Measurements from ENCODE around the gene CCNY. TPM values are rescaled to one million over a fixed set of nuclear protein-coding genes. Genes with fewer than 3 reads are reported as not detected.

CCNY gene
- total RNA-seq, 1 experiment from 2014 or later = 122 TPM

DNA sequence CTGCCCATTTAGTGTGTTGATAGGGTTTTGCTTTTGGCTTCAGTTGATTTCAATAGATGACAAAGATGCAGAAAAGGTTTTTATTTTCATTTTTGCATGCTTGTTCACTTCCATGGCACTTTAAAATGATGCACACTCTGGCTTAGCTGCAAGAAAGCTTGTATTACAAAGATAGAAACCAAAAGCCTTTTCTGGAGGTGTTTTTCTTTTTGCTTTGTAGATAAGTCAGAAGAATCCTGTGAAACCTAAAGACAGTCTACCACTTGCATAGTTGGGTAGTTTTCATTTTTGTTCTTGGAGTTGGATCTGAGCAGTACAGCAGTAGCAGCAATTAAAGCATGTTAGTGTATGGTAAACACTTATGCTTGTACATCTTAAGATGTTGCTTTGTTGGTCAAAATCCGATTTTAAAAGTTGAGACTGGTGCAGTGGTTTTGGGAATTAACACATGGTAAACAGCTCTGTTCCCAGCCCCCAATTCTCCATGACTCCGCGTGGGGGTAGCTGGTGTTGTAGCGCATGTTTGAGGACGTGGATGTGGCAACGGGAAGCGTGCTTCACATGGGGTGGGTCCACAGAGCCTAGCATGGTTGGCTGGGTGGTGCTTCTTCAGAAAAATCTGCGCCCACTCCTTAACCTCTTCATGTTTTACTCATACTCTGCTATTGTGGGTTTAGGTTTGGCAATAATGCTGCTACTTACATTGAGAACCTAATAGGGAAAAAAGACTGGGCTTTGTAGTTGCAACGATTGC, 19.8 kb downstream of the CCNY start:
- no TSS peak for BruUV-seq (replicated peaks)

DNA sequence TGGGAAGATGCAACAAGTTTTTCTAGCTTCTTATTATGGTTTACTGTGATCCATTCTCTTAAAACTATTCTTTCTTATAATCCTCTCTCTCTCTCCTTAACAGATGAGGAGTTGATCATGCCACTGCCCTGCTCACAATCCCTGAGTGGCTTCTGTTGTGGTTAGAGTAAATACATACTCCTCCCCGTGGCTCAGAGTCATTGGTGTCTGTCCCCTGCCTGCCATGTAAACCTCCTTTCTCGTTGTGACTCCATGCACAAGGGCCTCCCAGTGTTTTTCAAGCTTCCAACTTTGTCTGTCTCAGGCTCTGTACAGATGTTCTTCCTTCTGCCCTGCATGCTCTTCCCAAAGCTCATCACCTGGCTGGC, 20.4 kb downstream of the CCNY start:
- H3K4me1 ChIP-seq = peaks cover 9% of the 10 kb centered on the region
- ChIA-PET POLR2A (no interaction called here), CTCF (no interaction called here)
- H3K9me3 ChIP-seq = no peaks in the 10 kb centered on the region
- intact Hi-C loops (cut with micrococcal nuclease; ENCODE audit: unreplicated experiment) = no loop called here
- H3K36me3 Mint-ChIP-seq (ENCODE audit: insufficient read depth, unreplicated experiment) = peaks cover 13% of the 10 kb centered on the region
- no peak for DNase-seq
- BruUV-seq (replicated peaks) = no TSS peak
- no peak overlapping the region for H3K27ac Mint-ChIP-seq (ENCODE audit: unreplicated experiment)
- H3K4me3 ChIP-seq (ENCODE audit: low read depth, low read length) = no peak overlapping the region
- no peaks in the 10 kb centered on the region for H3K27me3 ChIP-seq (replicated peaks; ENCODE audit: control insufficient read depth, insufficient read depth, low read length)
- H3K9me3 Mint-ChIP-seq (ENCODE audit: unreplicated experiment) = no peaks in the 10 kb centered on the region
- H3K4me1 Mint-ChIP-seq (ENCODE audit: low read depth, unreplicated experiment) = peaks cover 11% of the 10 kb centered on the region
- H3K36me3 ChIP-seq (ENCODE audit: control insufficient read depth, insufficient read depth, low read length) = no peaks in the 10 kb centered on the region
- no peak overlapping the region for H3K4me3 Mint-ChIP-seq (ENCODE audit: unreplicated experiment)
- TF ChIP-seq, protein P1, sequence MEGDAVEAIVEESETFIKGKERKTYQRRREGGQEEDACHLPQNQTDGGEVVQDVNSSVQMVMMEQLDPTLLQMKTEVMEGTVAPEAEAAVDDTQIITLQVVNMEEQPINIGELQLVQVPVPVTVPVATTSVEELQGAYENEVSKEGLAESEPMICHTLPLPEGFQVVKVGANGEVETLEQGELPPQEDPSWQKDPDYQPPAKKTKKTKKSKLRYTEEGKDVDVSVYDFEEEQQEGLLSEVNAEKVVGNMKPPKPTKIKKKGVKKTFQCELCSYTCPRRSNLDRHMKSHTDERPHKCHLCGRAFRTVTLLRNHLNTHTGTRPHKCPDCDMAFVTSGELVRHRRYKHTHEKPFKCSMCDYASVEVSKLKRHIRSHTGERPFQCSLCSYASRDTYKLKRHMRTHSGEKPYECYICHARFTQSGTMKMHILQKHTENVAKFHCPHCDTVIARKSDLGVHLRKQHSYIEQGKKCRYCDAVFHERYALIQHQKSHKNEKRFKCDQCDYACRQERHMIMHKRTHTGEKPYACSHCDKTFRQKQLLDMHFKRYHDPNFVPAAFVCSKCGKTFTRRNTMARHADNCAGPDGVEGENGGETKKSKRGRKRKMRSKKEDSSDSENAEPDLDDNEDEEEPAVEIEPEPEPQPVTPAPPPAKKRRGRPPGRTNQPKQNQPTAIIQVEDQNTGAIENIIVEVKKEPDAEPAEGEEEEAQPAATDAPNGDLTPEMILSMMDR (IDR thresholded peaks at IDR 0.05; ENCODE audit: insufficient read depth in 1 of 2, low read depth in 1 of 2, low read length in 1 of 2, severe bottlenecking in 1 of 2, unreplicated experiment in 1 of 2) = no peak
- no peaks in the 10 kb centered on the region for H3K27me3 Mint-ChIP-seq (ENCODE audit: insufficient read depth, unreplicated experiment)

More for the DNA sequence above, 19.8 kb downstream of the CCNY start:
- Histone ChIP-seq H3K27me3 (replicated peaks; ENCODE audit: control insufficient read depth, insufficient read depth, low read length) (no peaks in the 10 kb centered on the region), H3K4me3 (ENCODE audit: low read depth, low read length) (no peak overlapping the region), H3K36me3 (ENCODE audit: control insufficient read depth, insufficient read depth, low read length) (no peaks in the 10 kb centered on the region), H3K4me1 (peaks cover 14% of the 10 kb centered on the region), H3K9me3 (no peaks in the 10 kb centered on the region)
- no peak for DNase-seq
- H3K27me3 Mint-ChIP-seq (ENCODE audit: insufficient read depth, unreplicated experiment) = no peaks in the 10 kb centered on the region
- peaks cover 13% of the 10 kb centered on the region for H3K36me3 Mint-ChIP-seq (ENCODE audit: insufficient read depth, unreplicated experiment)
- intact Hi-C loops (cut with micrococcal nuclease; ENCODE audit: unreplicated experiment) = no loop called here
- no peak overlapping the region for H3K4me3 Mint-ChIP-seq (ENCODE audit: unreplicated experiment)
- H3K27ac Mint-ChIP-seq (ENCODE audit: unreplicated experiment) = no peak overlapping the region
- ChIA-PET CTCF (no interaction called here), POLR2A (interaction anchor here (0.6 kb wide), 1 partner anchor 116 kb away, joined by 3 read pairs; no protein-coding TSS in a partner anchor)
- no peaks in the 10 kb centered on the region for H3K9me3 Mint-ChIP-seq (ENCODE audit: unreplicated experiment)
- H3K4me1 Mint-ChIP-seq (ENCODE audit: low read depth, unreplicated experiment) = peaks cover 14% of the 10 kb centered on the region
- TF ChIP-seq, protein P1 (IDR thresholded peaks at IDR 0.05; ENCODE audit: insufficient read depth in 1 of 2, low read depth in 1 of 2, low read length in 1 of 2, severe bottlenecking in 1 of 2, unreplicated experiment in 1 of 2) = no peak

GRCh38 chr10:35359056-35359455, 22.7 kb downstream of the CCNY start:
- H3K36me3 ChIP-seq (ENCODE audit: control insufficient read depth, insufficient read depth, low read length) = no peaks in the 10 kb centered on the region; the same call in 1 of the 2 replicates
- Mint-ChIP-seq H3K4me1 (ENCODE audit: low read depth, unreplicated experiment) (peaks cover 19% of the 10 kb centered on the region), H3K27me3 (ENCODE audit: insufficient read depth, unreplicated experiment) (no peaks in the 10 kb centered on the region), H3K27ac (ENCODE audit: unreplicated experiment) (no peak overlapping the region), H3K36me3 (ENCODE audit: insufficient read depth, unreplicated experiment) (peaks cover 12% of the 10 kb centered on the region), H3K4me3 (ENCODE audit: unreplicated experiment) (no peak overlapping the region), H3K9me3 (ENCODE audit: unreplicated experiment) (no peaks in the 10 kb centered on the region)
- no TSS peak for BruUV-seq (replicated peaks)
- no peak overlapping the region for H3K4me3 ChIP-seq (ENCODE audit: low read depth, low read length)
- intact Hi-C loops (cut with micrococcal nuclease; ENCODE audit: unreplicated experiment) = no loop called here
- no peak for DNase-seq
- ChIA-PET POLR2A (no interaction called here), CTCF (interaction anchor here (0.6 kb wide), 1 partner anchor 102 kb away, joined by 3 read pairs; no protein-coding TSS in a partner anchor)
- TF ChIP-seq, protein P1 (IDR thresholded peaks at IDR 0.05; ENCODE audit: insufficient read depth in 1 of 2, low read depth in 1 of 2, low read length in 1 of 2, severe bottlenecking in 1 of 2, unreplicated experiment in 1 of 2) = no peak
- H3K27me3 ChIP-seq (replicated peaks; ENCODE audit: control insufficient read depth, insufficient read depth, low read length) = no peaks in the 10 kb centered on the region
- H3K4me1 ChIP-seq = peaks cover 14% of the 10 kb centered on the region
- H3K9me3 ChIP-seq = no peaks in the 10 kb centered on the region

Data from Caco-2 (cell line).